ENCODE data around the gene CADPS2. TPM values are rescaled to one million over a fixed set of nuclear protein-coding genes. Genes with fewer than 3 reads are reported as not detected.

Gene CADPS2
- total RNA-seq, 1 experiment from 2014 or later: 0.23 TPM

GRCh38 chr7:122770686-122771335 lies 115.4 kb downstream of the CADPS2 start:
- peak; percentile 9 for DNase-seq (ENCODE audit: low read depth)

- no peak for DNase-seq (ENCODE audit: low read depth)
Observed at GRCh38 chr7:122768827-122769226, 117.4 kb downstream of the CADPS2 start.

GRCh38 chr7:122767339-122767738 lies 118.9 kb downstream of the CADPS2 start:
- DNase-seq (ENCODE audit: low read depth): no peak

- no peak for DNase-seq (ENCODE audit: low read depth)
Observed at GRCh38 chr7:122766593-122766992, 119.7 kb downstream of the CADPS2 start.

GRCh38 chr7:122764902-122765301 lies 121.4 kb downstream of the CADPS2 start:
- no peak for DNase-seq (ENCODE audit: low read depth)

GRCh38 chr7:122764020-122764419 lies 122.2 kb downstream of the CADPS2 start:
- DNase-seq (ENCODE audit: low read depth): no peak

GRCh38 chr7:122762071-122762470 lies 124.2 kb downstream of the CADPS2 start:
- no peak for DNase-seq (ENCODE audit: low read depth)

GRCh38 chr7:122758501-122758900 lies 127.8 kb downstream of the CADPS2 start:
- no peak for DNase-seq (ENCODE audit: low read depth)

GRCh38 chr7:122756860-122757259 lies 129.4 kb downstream of the CADPS2 start:
- no peak for DNase-seq (ENCODE audit: low read depth)

GRCh38 chr7:122755696-122756095 lies 130.6 kb downstream of the CADPS2 start:
- no peak for DNase-seq (ENCODE audit: low read depth)

- no peak for DNase-seq (ENCODE audit: low read depth)
Observed at GRCh38 chr7:122752583-122752982, 133.7 kb downstream of the CADPS2 start.

GRCh38 chr7:122750389-122750788 lies 135.9 kb downstream of the CADPS2 start:
- DNase-seq (ENCODE audit: low read depth): no peak

- DNase-seq (ENCODE audit: low read depth): no peak
Observed at GRCh38 chr7:122748195-122748594, 138.1 kb downstream of the CADPS2 start.

GRCh38 chr7:122746948-122747347 lies 139.3 kb downstream of the CADPS2 start:
- DNase-seq (ENCODE audit: low read depth): no peak

- no peak for DNase-seq (ENCODE audit: low read depth)
Observed at GRCh38 chr7:122743211-122743610, 143.0 kb downstream of the CADPS2 start.

- no peak for DNase-seq (ENCODE audit: low read depth)
Observed at GRCh38 chr7:122738947-122739346, 147.3 kb downstream of the CADPS2 start.

GRCh38 chr7:122736183-122736582 lies 150.1 kb downstream of the CADPS2 start:
- no peak for DNase-seq (ENCODE audit: low read depth)

GRCh38 chr7:122727759-122728158 lies 158.5 kb downstream of the CADPS2 start:
- no peak for DNase-seq (ENCODE audit: low read depth)

- DNase-seq (ENCODE audit: low read depth): no peak
Observed at GRCh38 chr7:122727354-122727753, 158.9 kb downstream of the CADPS2 start.

- DNase-seq (ENCODE audit: low read depth): no peak
Observed at GRCh38 chr7:122726881-122727280, 159.4 kb downstream of the CADPS2 start.

- DNase-seq (ENCODE audit: low read depth): no peak
Observed at GRCh38 chr7:122724366-122724765, 161.9 kb downstream of the CADPS2 start.

- DNase-seq (ENCODE audit: low read depth): no peak
Observed at GRCh38 chr7:122719010-122719578, 167.2 kb downstream of the CADPS2 start.

GRCh38 chr7:122717356-122718089 lies 168.7 kb downstream of the CADPS2 start:
- no peak for DNase-seq (ENCODE audit: low read depth)
